Peyer's patch (tissue), 4 donors: ENCODE measurements around the gene ZNF385D.

Source experiments
- CTCF ChIP-seq, 6 experiments: fragments of 450-650 bp in 4 of 6; fragments of 200-600 bp in 2 of 6; sonication (generic) in 1 of 6; IDR thresholded peaks; one replicate each; pipeline ENCODE4 v1.5.1; 2017 to 2019; ENCODE audit warnings: antibody characterized with exemption in 6 of 6, mild to moderate bottlenecking in 3 of 6, moderate library complexity in 1 of 6
- POLR2A ChIP-seq, 2 donors: fragments of 450-650 bp; IDR thresholded peaks; one replicate each; pipeline ENCODE4 v1.5.1; 2017; ENCODE audit warnings: antibody characterized with exemption in 2 of 2, mild to moderate bottlenecking in 2 of 2, moderate library complexity in 2 of 2

DNA sequence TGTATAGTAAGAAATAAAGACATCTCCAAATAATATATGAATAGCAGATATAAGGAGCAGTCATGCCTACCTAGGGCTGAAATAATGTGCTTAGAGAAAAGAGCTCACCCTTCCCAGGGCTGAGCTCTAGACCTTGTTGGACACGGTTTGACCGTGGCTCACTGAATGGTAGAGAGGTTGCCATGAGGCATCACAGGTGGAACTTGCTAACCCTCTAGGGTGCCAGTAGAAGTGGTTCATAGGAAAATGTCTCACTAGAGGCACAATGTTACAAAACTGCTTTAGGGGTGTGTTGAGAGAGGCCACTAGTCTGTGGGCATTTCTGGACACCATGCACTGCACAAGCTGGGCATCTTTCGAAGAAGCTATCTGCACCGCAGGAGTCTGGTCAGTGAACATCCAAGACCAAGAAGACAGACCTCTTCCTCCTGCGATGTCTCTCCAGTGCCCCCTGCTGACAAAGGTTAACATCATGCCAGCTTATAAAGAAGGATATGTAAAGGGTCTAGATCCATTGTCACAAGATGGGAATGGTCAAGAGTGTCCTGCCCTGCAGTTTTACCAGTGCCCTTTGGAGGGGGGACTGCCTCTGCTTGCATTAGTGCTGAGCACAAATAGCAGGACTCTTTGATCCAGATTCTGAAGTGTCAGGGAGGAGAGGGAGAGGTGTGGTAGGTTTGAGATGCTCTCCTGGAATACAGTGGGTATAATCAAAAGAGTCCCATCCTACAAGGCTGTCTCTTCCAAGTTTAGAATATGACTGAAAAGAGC lies 266.8 kb downstream of the ZNF385D start:
- TF ChIP-seq CTCF (IDR thresholded peaks at IDR 0.05): no peak
- TF ChIP-seq POLR2A (IDR thresholded peaks at IDR 0.05): no peak
